Measurements from ENCODE around the gene MBIP.
"Not testable (repeated sequence)": the region's sequence is repeated elsewhere in the genome, so short reads cannot be mapped to it uniquely, and the experiment has no call there.

The MBIP gene

DNA sequence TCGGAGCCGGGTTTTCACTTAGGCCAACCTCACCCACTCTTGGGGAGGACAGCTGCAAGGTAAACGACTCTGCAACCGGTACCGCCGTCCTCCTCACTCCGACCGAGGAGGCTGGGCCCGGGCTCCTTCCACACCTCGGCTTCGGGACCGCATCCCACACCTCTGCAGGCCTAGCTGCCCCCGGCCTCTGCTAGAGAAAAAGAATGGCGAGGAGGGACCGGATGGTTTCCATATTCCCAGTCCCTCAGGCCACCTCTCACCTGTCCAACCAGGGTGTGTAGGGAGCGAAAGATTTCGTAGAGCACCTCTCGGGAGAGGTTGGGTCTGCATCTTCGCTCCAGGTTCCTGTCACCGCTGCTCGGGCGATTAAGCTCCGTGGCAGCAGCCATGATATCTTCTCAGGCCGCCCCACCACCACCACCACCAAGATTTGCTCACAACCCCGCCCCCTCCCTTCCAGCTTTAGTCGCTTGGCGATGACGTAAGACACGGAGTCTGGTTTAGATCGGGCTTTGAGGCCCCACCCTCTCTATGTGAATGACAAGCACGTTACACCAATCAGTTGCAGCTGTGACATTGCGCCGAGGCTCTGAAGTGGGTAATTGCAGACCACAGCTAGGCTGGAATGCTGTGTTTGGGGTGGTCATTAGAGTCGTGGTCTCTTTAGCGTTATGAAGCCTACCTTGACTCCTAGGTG is at the start of gene MBIP:
MBIP (minus strand) TSS at position 438 of the 697 bp plus-strand sequence; CDS start at position 389, 49 bp downstream.
- DNase-seq = peak; percentile 72 to 87 (median 82)

GRCh38 chr14:36367985-36368774 is 47.7 kb upstream of the MBIP start:
- no peak for DNase-seq

- no peak for DNase-seq
These were observed 45.3 kb upstream of the MBIP start for GRCh38 chr14:36365766-36366165.

DNA sequence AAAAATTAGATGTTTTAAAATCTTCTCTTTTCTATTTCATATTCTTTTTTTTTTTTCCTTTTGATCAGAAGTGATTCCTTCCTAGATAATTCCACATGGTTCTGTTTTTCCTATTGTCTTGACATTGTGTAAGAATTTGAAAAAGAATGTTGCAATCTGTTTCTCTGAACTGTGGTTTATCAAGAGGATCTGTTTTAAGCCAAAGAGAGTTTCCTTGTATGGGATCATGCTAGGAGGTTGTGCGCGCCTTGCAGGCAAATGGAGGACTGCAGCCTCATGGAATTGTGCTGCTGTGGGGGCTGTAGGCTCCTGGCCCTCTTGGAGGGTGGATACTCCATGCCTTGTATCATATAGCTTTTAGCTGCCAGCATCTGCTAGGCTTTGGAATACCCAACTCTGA is 43.3 kb upstream of the MBIP start:
- no peak for DNase-seq

- no peak for DNase-seq
These were observed 42.2 kb upstream of the MBIP start for GRCh38 chr14:36362648-36363047.

GRCh38 chr14:36361210-36361853 is 40.9 kb upstream of the MBIP start:
- no peak for DNase-seq

GRCh38 chr14:36356862-36357261 is 36.4 kb upstream of the MBIP start:
- no peak for DNase-seq

GRCh38 chr14:36346052-36346451 is 25.6 kb upstream of the MBIP start:
- DNase-seq = no peak

GRCh38 chr14:36344211-36344610 is 23.8 kb upstream of the MBIP start:
- DNase-seq = no peak

GRCh38 chr14:36341811-36342210 is 21.4 kb upstream of the MBIP start:
- not testable (repeated sequence) for DNase-seq

- DNase-seq = no peak
These were observed 19.9 kb upstream of the MBIP start for GRCh38 chr14:36340276-36340890.

GRCh38 chr14:36339816-36340215 is 19.4 kb upstream of the MBIP start:
- DNase-seq = no peak

GRCh38 chr14:36333119-36333518 is 12.7 kb upstream of the MBIP start:
- DNase-seq = no peak

GRCh38 chr14:36327573-36327972 is 7.1 kb upstream of the MBIP start:
- DNase-seq = not testable (repeated sequence)

DNA sequence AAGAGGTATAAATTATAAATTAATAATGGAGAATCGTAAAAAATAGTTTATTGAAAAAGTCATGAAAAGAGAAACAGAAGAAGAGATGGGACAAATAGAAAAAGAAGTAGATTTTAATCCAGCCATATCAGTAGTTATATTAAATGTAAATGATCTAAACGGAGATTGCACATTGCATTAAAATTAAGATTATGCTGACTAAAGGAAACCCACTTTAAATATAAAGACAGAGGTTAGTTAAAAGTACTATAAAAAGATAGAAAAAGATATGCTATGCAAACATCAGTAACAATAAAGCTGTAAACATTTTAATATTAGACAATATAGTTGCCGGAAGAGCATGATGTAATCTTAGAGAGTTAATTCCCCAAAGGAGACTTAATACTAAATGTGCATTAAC is 5.4 kb upstream of the MBIP start:
- no peak for DNase-seq

GRCh38 chr14:36324897-36325296 is 4.5 kb upstream of the MBIP start:
- DNase-seq = no peak

- no peak for DNase-seq
These were observed 502 bp upstream of the MBIP start for GRCh38 chr14:36320897-36321381.

- DNase-seq = no peak
These were observed 588 bp downstream of the MBIP start for GRCh38 chr14:36319899-36320199.

DNA sequence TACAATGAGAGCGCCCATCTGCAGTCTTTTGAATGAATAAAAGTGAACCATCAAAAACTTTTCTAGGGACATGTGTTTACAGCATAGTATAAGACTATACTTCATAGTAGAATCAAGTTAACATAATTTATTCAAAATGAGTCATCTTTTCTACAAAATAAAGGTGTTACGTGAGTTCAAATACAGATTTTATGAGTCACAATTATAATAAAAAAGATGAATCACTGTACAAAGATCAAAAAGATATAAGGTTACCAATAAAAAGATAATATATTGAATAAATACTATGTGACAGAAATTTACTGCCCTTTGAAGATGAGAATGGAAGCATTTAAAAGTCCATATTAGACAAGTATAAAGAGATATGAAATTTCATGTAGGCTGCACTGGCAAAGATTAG is 2.8 kb downstream of the MBIP start:
- DNase-seq = no peak

DNA sequence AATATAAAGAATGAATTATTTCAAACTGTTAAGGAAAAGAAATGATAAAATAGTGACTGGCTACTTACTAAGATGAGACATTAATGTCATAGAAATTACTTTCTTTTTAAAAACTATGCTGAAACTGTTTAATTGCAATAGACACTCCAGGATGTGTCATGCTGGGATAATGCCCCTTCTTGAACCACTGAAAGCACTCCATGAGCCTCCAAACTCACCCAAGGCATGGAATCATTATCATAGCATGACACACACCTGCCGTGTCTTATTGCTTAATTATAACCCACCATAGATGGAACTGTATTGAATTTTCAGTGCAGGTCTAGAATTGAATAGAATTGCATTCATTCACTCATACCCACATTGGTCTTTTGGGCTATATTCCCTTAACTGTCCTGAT is 4.3 kb downstream of the MBIP start:
- no peak for DNase-seq

DNA sequence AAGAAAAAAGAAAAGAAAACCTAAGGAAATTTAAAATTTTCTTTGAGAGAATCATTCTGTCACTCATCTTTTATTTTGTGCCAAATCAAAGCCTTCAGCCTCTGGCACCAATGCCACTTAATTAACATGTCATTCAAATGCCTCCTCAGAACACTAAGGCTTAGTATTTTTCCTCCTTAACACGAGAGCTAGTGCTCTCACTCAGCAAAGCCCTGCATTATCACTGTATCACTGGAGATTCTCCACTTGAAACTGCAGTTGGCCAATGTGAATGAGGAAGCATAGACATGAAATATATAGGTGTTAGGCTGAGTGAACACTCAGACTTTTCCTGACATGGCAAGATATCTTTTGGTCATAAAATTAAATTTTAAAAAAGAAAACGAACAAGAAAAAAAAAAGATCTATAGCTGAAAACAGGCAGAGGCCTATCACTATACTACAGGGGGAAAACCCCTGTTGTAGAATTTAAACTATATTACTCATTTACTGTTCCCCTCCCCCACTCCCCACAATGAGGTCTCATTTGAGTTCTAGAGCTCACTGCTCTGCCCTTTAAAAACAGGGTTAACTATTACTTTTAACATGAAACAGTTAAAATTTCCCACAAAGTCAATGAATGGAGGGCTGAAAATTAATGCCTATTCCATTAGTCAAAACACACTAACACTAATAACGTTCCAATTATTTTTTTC is 5.1 kb downstream of the MBIP start:
- DNase-seq = peak in 2 of 4 experiments; percentile 2 to 6

- DNase-seq = no peak
These were observed 6.5 kb downstream of the MBIP start for GRCh38 chr14:36313898-36314297.

- no peak for DNase-seq
These were observed 7.2 kb downstream of the MBIP start for GRCh38 chr14:36313206-36313605.

Measured in activated CD4-positive, CD25-positive, alpha-beta regulatory T cell (primary cell).